Spinal cord (tissue), 10 donors: ENCODE measurements around the gene KLHL29. TPM values are rescaled to one million over a fixed set of nuclear protein-coding genes. Genes with fewer than 3 reads are reported as not detected.

Source experiments
- DNase-seq, 6 donors: peaks; one replicate each; pipeline versions ENCODE4 v3.0.0 to v3.0.0-alpha.2; 2013 to 2015; ENCODE audit warnings: low spot score in 6 of 6, low read depth in 4 of 6
- H3K27ac ChIP-seq: one replicate; pipeline ENCODE4 v1.5.1; 2013; ENCODE audit warnings: low read depth, low read length, control low read depth
- H3K27me3 ChIP-seq: one replicate; pipeline ENCODE4 v1.6.1; 2013; ENCODE audit warnings: low read length; ENCODE audit not compliant: control insufficient read depth, insufficient read depth
- H3K36me3 ChIP-seq: one replicate; pipeline ENCODE4 v1.6.1; 2013; ENCODE audit warnings: low read length; ENCODE audit not compliant: control insufficient read depth, insufficient read depth
- H3K4me1 ChIP-seq: one replicate; pipeline ENCODE4 v1.6.1; 2013; ENCODE audit warnings: low read length; ENCODE audit not compliant: control insufficient read depth, insufficient read depth
- H3K4me3 ChIP-seq: one replicate; pipeline ENCODE4 v1.5.1; 2013; ENCODE audit warnings: low read depth, low read length, control low read depth
- H3K9me3 ChIP-seq: one replicate; pipeline ENCODE4 v1.6.1; 2013; ENCODE audit warnings: low read length; ENCODE audit not compliant: control insufficient read depth, insufficient read depth
- WGBS: methylation state at CpG from one replicate; pipeline ENCODE4 v1.1.5; 2013; ENCODE audit warnings: missing lambda C conversion rate; ENCODE audit not compliant: insufficient coverage; 5-methylcytosine and 5-hydroxymethylcytosine counted together
- polyA plus RNA-seq, 2 donors: library from polyadenylated mRNA; unstranded; fragments of 120-200 nt; gene quantifications; one replicate each; pipeline ENCODE4 v1.2.1, GENCODE V29; 2013; ENCODE audit not compliant: insufficient read length in 2 of 2
- total RNA-seq, 2 donors: library from RNA; depleted of rRNA in 1 of 2; stranded (reverse); fragments of 120-200 nt in 1 of 2; fragments of >200 nt in 1 of 2; gene quantifications; one replicate each; pipeline versions ENCODE4 v1.2.3 to v1.2.4, GENCODE V29; 2013 to 2014
- donor health status: healthy.

The KLHL29 gene
- total and polyA plus RNA-seq, 4 donors, result 8.7 to 19.4 (median 14.0) TPM

DNA sequence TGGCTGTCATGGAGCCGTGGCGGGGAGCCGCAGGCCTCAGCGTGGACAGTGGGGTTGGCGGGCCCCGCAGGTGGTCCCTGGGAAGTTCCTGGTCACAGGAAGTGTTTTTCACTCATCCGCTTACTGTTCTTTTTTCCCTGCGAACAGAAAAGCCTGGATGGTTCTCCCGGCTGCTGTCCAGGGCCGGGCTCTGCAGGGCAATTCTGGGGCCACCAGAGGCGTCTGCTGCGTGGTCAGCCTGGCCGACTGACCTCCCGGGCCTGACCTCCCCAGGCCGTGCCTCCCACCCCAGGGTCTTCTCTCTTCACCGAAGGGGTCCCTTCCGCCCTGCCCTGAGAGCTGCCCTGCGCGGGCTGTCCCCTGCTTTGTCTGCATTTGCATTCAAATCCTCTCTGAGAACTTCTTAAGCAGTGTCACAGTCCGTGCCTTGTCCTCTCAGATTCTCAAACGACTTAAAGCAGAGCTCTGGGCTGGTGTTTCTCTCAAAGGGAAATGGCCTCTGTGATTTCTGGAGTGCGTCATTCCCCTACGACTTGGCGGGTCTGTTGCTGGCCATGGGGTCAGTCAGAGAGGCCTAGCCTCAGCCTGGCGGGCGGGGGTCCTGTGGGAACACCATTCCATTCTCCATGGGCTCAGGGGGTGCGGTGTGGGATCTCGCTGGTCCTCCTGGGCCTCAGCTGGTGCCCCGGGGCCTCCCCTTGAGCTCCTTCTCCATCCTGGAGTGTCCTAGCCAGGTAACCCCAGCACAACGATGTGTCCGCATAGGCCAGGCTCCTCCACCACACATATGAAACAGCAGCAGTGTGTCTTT, 38.3 kb downstream of the KLHL29 start:
- H3K4me3 ChIP-seq, result no peak overlapping the region
- no peak for DNase-seq
- peaks cover 3% of the 10 kb centered on the region for H3K36me3 ChIP-seq
- 70% methylated on average over 28 of the region's 31 CpGs for WGBS
- H3K9me3 ChIP-seq, result no peaks in the 10 kb centered on the region
- H3K27me3 ChIP-seq, result no peaks in the 10 kb centered on the region
- H3K4me1 ChIP-seq, result peaks cover 58% of the 10 kb centered on the region
- H3K27ac ChIP-seq, result peak overlapping the region; percentile 49

DNA sequence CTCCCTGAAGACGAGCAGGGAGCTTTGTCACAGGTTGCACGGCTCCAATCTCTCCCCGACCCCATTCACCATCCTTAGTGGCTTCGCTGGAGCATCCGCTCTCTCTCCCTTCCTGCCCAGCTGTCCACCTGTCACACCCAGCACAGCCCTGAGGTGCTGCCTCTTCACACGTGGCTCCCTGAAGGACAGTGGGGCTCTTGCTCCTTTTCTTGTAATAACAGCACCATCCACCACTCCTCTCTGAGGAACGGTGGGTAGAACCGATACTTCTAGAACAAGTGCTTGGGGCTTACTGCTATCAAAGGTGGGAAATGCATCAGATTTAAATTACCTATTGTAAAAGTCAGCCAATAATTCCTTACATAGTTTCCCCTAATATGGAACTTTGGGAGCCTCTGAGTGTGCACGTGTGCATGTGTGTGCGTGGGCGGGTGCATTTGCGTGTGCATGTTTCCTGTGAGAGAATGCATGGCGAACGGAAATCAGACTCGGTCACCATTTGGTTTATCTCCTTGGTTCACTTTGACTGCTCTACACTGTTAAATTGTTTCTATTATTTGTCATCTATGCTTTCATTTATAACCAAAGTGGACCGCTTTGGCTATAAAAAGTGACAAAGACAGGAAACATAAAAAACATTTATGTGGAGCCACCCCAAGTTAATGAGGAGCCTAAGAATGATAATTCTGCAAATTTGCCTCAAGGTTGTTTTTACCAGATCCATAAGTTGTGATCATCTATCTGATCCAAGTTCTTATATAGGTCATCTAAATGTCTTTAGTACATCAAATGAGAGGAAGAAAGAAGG, 39.1 kb downstream of the KLHL29 start:
- Histone ChIP-seq H3K27ac (no peak overlapping the region), H3K27me3 (no peaks in the 10 kb centered on the region), H3K4me1 (peaks cover 52% of the 10 kb centered on the region), H3K4me3 (no peak overlapping the region), H3K9me3 (no peaks in the 10 kb centered on the region), H3K36me3 (peaks cover 3% of the 10 kb centered on the region)
- 85% methylated on average over 6 of the region's 16 CpGs for WGBS
- DNase-seq, result no peak

DNA sequence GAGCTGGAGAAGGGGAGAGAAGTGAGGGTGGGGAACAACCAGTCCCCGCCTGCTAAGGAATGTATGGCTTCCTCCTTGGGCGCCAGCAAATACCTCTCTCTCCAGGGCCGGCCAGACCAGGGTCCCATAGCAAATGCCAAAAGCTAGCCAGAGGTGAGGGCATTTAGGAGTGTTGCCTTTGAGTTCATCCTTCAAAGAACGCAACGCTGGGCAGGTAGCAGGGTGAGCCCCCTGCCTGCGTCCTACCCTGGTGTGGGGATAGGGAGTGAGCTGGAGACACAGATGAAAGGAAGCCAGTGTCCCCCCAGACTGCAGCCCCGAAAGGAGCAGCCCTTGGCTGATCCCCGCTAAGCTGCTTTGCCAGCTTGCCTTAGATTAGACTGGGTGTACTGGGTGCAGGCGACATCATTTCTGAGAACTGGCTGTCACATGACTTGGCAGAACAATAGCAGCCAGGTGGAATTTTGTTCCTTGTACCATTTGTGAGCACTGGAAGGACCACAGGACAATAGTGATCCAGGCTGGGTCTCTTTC, 40.4 kb downstream of the KLHL29 start:
- no peak overlapping the region for H3K4me3 ChIP-seq
- no peaks in the 10 kb centered on the region for H3K9me3 ChIP-seq
- H3K4me1 ChIP-seq, result peaks cover 41% of the 10 kb centered on the region
- H3K36me3 ChIP-seq, result peaks cover 3% of the 10 kb centered on the region
- DNase-seq, result no peak
- no peaks in the 10 kb centered on the region for H3K27me3 ChIP-seq
- 87% methylated on average over 7 of the region's 9 CpGs for WGBS
- no peak overlapping the region for H3K27ac ChIP-seq

- Histone ChIP-seq H3K27ac (no peak overlapping the region), H3K27me3 (no peaks in the 10 kb centered on the region), H3K4me1 (peaks cover 36% of the 10 kb centered on the region), H3K9me3 (no peaks in the 10 kb centered on the region), H3K36me3 (no peaks in the 10 kb centered on the region), H3K4me3 (no peak overlapping the region)
- DNase-seq, result no peak
- 91% methylated on average over 1 of the region's 3 CpGs for WGBS
These were observed 40.9 kb downstream of the KLHL29 start for GRCh38 chr2:23425885-23426262.

DNA sequence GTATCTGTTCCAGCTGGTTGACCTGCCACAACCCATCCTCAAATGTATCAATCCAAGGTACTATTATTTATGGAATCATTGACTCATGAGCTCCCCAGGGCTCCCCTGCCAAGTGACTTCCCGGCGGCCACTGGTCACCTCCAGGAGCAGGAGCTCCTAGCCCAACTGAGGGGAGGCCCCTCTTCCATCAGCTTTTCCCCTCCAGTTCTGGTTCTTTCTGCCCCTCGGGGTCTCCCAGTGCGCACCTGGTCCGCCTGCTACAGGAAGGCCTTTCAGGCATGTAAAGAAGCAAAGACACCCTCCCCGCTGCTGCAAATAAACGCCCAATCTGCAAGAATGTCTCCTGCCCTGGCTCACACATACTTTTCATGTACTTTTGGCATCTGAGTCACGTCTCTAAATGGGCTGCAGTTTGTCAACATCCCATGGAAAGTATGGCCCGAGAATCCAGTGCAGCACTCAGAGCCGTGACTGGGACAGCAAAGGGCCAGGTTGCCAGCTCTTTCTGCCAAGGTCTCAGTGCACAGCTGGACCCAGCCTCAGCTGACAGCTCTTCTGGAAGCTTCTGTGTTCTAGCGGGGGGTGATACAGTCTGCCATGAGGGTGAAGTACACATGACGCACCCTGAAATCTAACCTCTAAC, 41.4 kb downstream of the KLHL29 start:
- no peaks in the 10 kb centered on the region for H3K9me3 ChIP-seq
- peaks cover 32% of the 10 kb centered on the region for H3K4me1 ChIP-seq
- H3K27me3 ChIP-seq, result no peaks in the 10 kb centered on the region
- WGBS, result 81% methylated on average over 11 of the region's 12 CpGs
- DNase-seq, result no peak
- H3K27ac ChIP-seq, result no peak overlapping the region
- H3K36me3 ChIP-seq, result no peaks in the 10 kb centered on the region
- H3K4me3 ChIP-seq, result no peak overlapping the region

GRCh38 chr2:23427350-23427749, 42.4 kb downstream of the KLHL29 start:
- WGBS, result 93% methylated on average over 8 of the region's 8 CpGs
- Histone ChIP-seq H3K36me3 (no peaks in the 10 kb centered on the region), H3K27me3 (no peaks in the 10 kb centered on the region), H3K27ac (no peak overlapping the region), H3K4me1 (peaks cover 32% of the 10 kb centered on the region), H3K9me3 (no peaks in the 10 kb centered on the region), H3K4me3 (no peak overlapping the region)
- no peak for DNase-seq

DNA sequence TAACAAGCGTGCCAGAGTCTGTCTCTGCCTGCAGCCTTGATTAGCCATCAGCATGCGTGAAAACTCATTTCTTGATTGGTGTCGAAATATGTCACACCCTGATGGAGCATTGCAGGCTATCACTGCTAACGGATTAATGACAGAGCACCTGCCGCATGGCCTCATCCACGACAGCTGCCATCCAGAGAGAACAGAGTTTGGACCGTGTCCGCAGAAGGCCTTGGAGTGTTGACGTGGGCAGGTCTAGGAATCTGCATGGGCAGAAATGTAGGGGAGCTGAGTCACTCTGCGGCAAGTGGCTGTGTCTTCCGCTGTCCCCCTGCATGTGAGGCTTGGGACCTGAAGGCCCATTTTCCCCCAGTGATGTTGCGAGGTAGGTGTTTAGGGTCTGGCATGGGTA, 43.0 kb downstream of the KLHL29 start:
- Histone ChIP-seq H3K4me1 (peaks cover 29% of the 10 kb centered on the region), H3K36me3 (no peaks in the 10 kb centered on the region), H3K27ac (no peak overlapping the region), H3K9me3 (no peaks in the 10 kb centered on the region), H3K4me3 (no peak overlapping the region), H3K27me3 (no peaks in the 10 kb centered on the region)
- 88% methylated on average over 9 of the region's 12 CpGs for WGBS
- no peak for DNase-seq

GRCh38 chr2:23429036-23429435, 44.1 kb downstream of the KLHL29 start:
- Histone ChIP-seq H3K27me3 (no peaks in the 10 kb centered on the region), H3K4me1 (peaks cover 19% of the 10 kb centered on the region), H3K4me3 (no peak overlapping the region), H3K36me3 (no peaks in the 10 kb centered on the region), H3K9me3 (no peaks in the 10 kb centered on the region), H3K27ac (no peak overlapping the region)
- 98% methylated on average over 5 of the region's 6 CpGs for WGBS
- DNase-seq, result no peak

GRCh38 chr2:23430263-23430662, 45.3 kb downstream of the KLHL29 start:
- H3K9me3 ChIP-seq, result no peaks in the 10 kb centered on the region
- H3K4me3 ChIP-seq, result no peak overlapping the region
- no peaks in the 10 kb centered on the region for H3K27me3 ChIP-seq
- no peak overlapping the region for H3K27ac ChIP-seq
- DNase-seq, result no peak
- H3K36me3 ChIP-seq, result no peaks in the 10 kb centered on the region
- peaks cover 21% of the 10 kb centered on the region for H3K4me1 ChIP-seq
- 83% methylated on average over 1 of the region's 2 CpGs for WGBS
